ENCODE measurements around the gene CRYGB.
A peak's percentile ranks its signal among the peaks of the same experiment; 100 is the strongest.

Gene CRYGB

GRCh38 chr2:208146006-208146405 is at the start of gene CRYGB:
CRYGB (minus strand) TSS chr2:208146158; CDS start chr2:208146120, 38 bp downstream.
- DNase-seq = no peak

GRCh38 chr2:208195531-208195930 is 49.6 kb upstream of the CRYGB start:
- DNase-seq = no peak

- DNase-seq = no peak
These were observed 46.8 kb upstream of the CRYGB start for GRCh38 chr2:208192611-208193236.

- no peak for DNase-seq
These were observed 44.0 kb upstream of the CRYGB start, which contains the start of gene C2orf80 for GRCh38 chr2:208189810-208190503. C2orf80 (minus strand) TSS chr2:208190030; CDS start chr2:208186986, 3,044 bp downstream.

- no peak for DNase-seq
These were observed 43.3 kb upstream of the CRYGB start for GRCh38 chr2:208189069-208189809.

GRCh38 chr2:208186893-208187292 is 40.9 kb upstream of the CRYGB start:
- DNase-seq = no peak

DNA sequence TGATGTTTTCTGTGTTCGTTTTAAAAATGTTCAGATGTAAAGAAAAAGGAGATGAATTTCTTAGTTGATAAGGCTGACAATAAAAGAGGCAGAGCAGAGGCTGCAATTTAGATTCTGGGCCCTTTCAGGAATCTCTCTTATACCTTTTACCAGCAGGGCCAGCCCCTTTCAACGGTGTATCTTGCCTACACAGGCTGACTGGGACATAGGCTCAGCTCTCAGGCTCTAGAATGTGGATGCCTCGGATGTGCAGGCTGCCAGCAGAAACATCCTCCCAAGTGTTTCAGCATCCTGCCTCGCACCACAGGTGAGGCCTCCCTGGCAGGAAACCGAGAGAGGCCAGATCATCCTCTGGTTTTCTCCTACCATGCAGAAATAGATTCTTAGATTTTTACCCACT is 40.5 kb upstream of the CRYGB start:
- no peak for DNase-seq

GRCh38 chr2:208183972-208184705 is 38.2 kb upstream of the CRYGB start:
- DNase-seq = no peak

GRCh38 chr2:208183526-208183925 is 37.6 kb upstream of the CRYGB start:
- DNase-seq = no peak

DNA sequence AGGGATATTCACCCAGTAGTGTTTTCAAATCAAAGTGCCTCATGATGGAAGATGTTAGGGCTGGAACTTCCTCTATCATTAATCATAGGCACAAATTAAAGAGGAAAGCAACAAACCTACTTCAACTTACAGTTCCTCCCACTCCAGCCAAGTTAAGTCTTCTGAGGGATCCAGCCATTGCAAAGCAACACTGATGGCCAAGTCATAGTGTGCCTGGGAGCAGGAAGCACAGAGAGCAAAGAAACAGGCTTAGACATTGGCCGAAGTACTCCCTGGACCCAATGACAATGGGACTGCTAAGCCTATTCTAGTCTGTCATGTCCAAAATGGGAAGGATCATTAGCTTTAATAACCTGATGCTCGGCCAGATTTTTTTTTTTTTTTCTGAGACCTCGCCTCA is 36.9 kb upstream of the CRYGB start:
- DNase-seq = no peak

DNA sequence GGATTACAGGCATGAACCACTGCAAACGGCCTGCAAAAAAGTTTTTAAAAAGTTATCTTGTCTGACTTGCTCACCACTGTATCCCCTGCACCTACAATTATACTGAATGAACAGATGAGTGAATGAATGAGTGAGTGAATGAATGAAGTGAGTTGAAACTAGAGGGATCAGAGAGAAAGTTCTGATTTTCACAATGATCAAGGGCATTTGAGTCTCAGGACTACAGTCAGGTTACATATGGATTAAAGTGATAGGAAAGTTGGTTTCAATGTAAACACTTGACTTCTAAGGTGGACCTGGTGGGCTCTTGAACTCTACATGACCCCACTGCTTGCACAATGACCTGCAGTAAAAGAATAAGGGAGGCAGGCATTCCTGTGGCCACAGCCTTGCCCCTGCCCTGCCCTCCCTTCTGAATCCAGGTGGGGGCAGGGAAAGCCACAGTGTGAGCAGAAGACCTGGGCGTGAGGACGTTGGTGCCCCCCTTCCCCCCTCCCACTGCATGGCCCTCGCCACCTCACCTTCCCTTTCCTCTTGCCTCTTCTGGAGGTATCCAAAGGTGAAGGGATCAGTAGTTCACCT is 33.2 kb upstream of the CRYGB start:
- no peak for DNase-seq

GRCh38 chr2:208175840-208176153 is 29.8 kb upstream of the CRYGB start:
- no peak for DNase-seq

- DNase-seq = peak; percentile 38 to 53
These were observed 29.3 kb upstream of the CRYGB start for GRCh38 chr2:208175069-208175839.

DNA sequence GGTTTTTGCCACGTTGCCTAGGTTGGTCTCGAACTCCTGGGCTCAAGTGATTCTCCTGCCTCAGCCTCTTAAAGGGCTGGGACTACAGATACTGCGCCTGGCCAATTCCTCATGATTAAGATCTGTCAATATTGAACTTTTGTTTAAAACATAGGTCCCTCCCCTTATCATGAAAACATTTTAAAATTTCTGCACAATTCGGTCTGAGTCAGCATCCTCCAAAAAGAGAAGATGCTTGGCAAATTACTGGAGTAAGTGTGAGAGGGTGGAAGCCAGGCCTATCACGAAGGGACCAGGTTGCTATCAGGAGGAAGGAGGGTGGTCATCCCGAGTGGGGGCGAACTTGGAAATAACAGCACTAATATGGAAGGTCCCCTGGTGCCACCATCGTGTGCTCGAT is 28.2 kb upstream of the CRYGB start:
- no peak for DNase-seq

GRCh38 chr2:208172125-208172524 is 26.2 kb upstream of the CRYGB start:
- DNase-seq = no peak

DNA sequence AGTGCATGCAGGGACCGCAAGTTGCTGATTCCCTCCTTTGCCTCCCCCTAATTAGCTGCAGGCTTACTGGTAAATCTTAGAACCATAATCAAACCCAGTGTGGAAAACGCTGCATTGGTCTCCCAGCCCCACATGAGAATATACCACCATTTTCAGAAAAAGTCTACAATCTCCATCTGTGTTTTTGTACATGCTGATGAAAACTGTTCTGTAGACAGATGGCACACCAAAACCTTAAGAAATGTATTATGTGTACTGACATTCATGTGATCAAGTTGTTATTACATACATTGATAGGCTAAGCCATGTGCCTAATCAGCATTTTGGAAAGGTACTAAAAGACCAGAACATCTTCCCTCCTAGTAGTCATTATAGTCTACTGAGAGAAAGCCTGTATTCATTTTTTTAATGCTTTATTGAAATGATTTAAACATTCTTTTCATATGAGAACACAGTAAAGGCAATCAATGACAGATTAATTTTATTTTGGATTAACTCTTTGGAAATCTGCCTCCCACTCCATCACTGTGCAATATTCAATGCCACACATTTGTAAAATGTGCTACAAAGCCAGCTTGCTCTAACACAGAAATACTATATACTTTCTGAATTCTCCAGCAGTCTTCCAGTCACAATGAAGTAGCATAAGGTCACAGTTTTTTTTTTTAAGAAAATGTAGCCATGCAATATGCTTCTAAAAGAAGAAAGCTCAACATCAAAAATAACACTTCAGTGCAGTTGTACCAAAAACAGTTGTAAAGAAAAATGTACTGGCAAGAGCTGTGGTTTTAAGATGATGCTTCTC is 19.2 kb upstream of the CRYGB start:
- DNase-seq = no peak

DNA sequence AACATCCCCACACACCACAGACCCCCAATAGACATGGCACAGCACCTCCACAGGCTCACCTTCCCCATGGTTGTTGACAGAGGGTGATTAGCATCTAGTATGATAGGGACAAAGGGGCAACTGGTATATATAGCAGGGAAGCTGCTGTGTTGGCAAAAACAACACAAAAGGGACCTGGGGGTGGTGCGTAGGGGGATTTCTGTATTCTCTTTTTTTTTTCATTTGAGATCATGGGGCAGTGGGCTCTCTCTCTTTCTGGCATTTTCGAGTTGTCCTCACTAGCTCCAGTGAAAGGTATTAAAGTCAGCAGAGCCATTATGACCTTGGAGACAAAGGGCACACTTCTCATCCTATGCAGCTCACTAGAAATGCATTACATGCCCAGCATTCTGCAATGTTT is 17.5 kb upstream of the CRYGB start, which contains the start of gene CRYGA:
Gene CRYGA, minus strand, starts transcription at position 101 of the 400 bp plus-strand sequence. Its CDS starts 33 bp downstream, at position 68.
- DNase-seq = no peak

DNA sequence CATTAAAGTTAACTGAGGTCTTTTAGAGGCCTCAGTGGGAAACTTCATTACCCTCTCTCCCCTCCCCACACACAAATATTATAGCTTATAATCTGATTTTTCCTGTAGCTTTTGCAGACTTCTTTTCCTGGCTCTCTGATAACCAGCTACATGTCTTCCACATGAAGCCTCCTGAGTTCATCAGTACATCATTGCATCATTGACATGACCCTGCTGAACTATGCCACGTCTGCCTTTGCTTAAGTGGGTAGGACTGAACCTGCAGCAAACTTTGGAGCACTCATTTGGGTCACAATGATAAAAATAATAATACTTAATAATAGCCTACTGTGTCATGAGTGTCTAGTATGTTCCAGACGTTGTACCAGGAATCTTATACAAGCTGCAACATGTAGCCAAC is 10.5 kb upstream of the CRYGB start:
- DNase-seq = no peak

DNA sequence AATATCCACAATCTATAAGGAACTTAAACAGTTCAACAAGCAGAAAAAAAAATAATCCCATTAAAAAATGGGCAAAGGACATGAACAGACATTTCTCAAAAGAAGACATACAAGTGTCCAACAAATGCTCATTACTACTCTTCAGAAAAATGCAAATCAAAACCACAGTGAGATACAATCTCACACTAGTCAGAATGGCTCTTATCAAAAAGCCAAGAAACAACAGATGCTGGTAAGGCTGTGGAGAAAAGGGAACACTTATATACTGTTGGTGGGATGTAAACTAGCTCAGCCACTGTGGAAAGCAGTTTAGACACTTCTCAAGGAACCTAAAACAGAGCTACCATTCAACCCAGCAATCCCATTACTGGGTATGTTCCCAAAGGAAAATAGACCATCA is 7.2 kb upstream of the CRYGB start:
- DNase-seq = no peak

DNA sequence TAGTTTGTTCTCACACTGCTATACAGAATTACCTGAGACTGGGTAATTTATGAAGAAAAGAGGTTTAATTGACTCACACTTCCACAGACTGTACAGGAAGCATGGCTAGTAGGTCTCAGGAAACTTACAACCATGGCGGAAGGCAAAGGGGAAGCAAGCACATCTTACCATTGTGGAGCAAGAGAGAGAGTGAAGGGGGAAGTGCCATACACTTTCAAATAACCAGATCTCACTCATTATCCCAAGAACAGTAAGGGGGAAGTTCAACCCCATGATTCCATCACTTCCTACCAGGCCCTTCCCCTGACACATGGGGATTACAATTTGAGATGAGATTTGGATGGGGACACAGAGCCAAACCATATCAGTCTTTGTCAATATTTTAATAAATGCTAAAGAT is 5.0 kb upstream of the CRYGB start:
- DNase-seq = no peak

DNA sequence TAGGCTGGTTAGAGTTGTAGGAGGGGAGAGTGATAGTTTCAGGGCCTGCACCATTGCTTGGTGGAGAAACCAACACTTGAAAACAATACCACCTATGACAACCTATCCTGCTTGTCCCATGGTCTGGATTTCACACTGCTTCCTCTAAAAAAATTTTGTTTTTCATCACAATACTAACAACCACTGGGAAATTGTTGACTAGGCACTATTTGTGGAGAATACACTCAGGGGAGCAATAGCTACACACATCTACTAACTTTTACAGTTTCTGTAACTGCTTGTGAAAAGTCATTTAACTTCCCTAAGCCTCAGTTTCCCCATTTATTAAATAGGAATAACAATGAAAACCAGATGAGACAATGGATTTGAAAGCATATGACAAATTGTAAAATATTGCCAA is 4.1 kb upstream of the CRYGB start:
- DNase-seq = no peak
